ENCODE data around the gene ARHGEF28. TPM values are rescaled to one million over a fixed set of nuclear protein-coding genes. Genes with fewer than 3 reads are reported as not detected.

Gene ARHGEF28
- total and polyA plus RNA-seq, 2 of the 4 experiments (the other 2 are of a cell fraction) = 3.6 to 16.0 TPM

DNA sequence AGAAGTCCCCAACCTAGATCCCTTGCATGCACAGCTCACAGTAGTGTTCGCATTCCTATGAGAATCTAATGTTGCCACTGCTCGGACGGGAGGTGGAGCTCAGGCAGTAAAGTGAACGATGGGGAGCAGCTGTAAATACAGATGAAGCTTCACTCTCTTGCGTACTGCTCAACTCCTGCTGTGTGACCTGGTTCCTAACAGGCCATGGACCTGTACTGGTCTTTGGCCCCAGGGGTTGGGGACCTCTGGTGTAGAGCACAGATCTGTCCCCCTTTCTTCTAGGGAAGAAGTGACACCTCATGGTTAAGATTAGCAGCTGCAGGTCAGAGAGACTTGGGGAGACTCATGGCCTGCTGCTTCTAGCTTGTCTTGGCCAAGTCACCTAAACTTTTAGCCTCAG lies 7.1 kb downstream of the ARHGEF28 start:
- no peak for ATAC-seq (ENCODE audit: low read depth)

More for the DNA sequence above, 7.1 kb downstream of the ARHGEF28 start:
- Histone ChIP-seq H2BK120ac (ENCODE audit: low read depth, low read length) (peak overlapping the region; percentile 30), H3K9me3 (ENCODE audit: control insufficient read depth, insufficient read depth, low read length) (no peaks in the 10 kb centered on the region), H4K20me1 (ENCODE audit: insufficient read depth, low read length) (no peaks in the 10 kb centered on the region), H3K14ac (replicated peaks; ENCODE audit: low read depth, low read length) (peak overlapping the region; percentile 61; the same call in 1 of the 2 replicates), H3K27me3 (ENCODE audit: control insufficient read depth, insufficient read depth, low read length) (no peaks in the 10 kb centered on the region), H3K4me2 (ENCODE audit: low read depth, low read length) (no peak overlapping the region), H3K9ac (ENCODE audit: low read depth, low read length) (no peak overlapping the region), H2BK5ac (ENCODE audit: low read depth, low read length, poor library complexity, severe bottlenecking) (no peak overlapping the region), H2BK20ac (ENCODE audit: low read depth, low read length) (0 out of 2 replicates have a peak overlapping the region, but pooled peaks have one; percentile 6), H3K36me3 (ENCODE audit: control insufficient read depth, insufficient read depth, low read length) (no peaks in the 10 kb centered on the region), H3K9me1 (ENCODE audit: insufficient read depth, low read length) (peaks cover 12% of the 10 kb centered on the region), H3K4me3 (ENCODE audit: insufficient read depth, low read depth, low read length) (no peak overlapping the region), H3K27ac (ENCODE audit: insufficient read depth, low read length) (no peak overlapping the region), H4K91ac (ENCODE audit: insufficient read depth, low read depth, low read length) (no peak overlapping the region), H3K4ac (ENCODE audit: low read depth, low read length) (peak overlapping the region; percentile 25; the same call in 1 of the 2 replicates), H2AFZ (replicated peaks; ENCODE audit: low read length, poor library complexity) (no peak overlapping the region), H3K56ac (ENCODE audit: extremely low read depth, insufficient read depth, low read length) (no peak overlapping the region), H3K23ac (ENCODE audit: low read depth, low read length) (peak overlapping the region; percentile 42; the same call in 1 of the 2 replicates), H2BK15ac (ENCODE audit: low read depth, low read length) (peak overlapping the region; percentile 55; the same call in 1 of the 3 replicates), H4K5ac (ENCODE audit: low read depth, low read length) (no peak overlapping the region), H3K18ac (ENCODE audit: low read depth, low read length) (no peak overlapping the region), H2AK9ac (replicated peaks; ENCODE audit: low read depth, low read length, poor library complexity) (no peak overlapping the region), H3K4me1 (ENCODE audit: control insufficient read depth, insufficient read depth, low read length) (no peaks in the 10 kb centered on the region), H2AK5ac (ENCODE audit: low read depth, low read length) (peak overlapping the region; percentile 69), H3K79me1 (ENCODE audit: low read depth in 1 of 2, low read length in 2 of 2) (peaks cover 30 to 63% of the 10 kb centered on the region in 2 experiments), H4K8ac (ENCODE audit: low read depth in 2 of 2, low read length in 2 of 2) (peak overlapping the region in 1 of 2 experiments; percentile 46; a peak in 1 of 4 replicates)
- in situ Hi-C loops (cut with MboI; ENCODE audit: low sequenced_read_pairs) (no loop called here), intact Hi-C loops (cut with micrococcal nuclease) (no loop called here), dilution Hi-C loops (cut with HindIII; ENCODE audit: low sequenced_read_pairs, unreplicated experiment) (no loop called here)
- no peak for TF ChIP-seq RFX5 (IDR thresholded peaks at IDR 0.05; ENCODE audit: low read depth, low read length)
- no peak for TF ChIP-seq BHLHE40 (IDR thresholded peaks at IDR 0.05; ENCODE audit: low read depth, low read length)
- TF ChIP-seq MAZ (IDR thresholded peaks at IDR 0.05; ENCODE audit: borderline replicate concordance, low read depth, low read length) = no peak
- no peak for TF ChIP-seq SMC3 (IDR thresholded peaks at IDR 0.05; ENCODE audit: low read depth, low read length)
- TF ChIP-seq, protein P1, sequence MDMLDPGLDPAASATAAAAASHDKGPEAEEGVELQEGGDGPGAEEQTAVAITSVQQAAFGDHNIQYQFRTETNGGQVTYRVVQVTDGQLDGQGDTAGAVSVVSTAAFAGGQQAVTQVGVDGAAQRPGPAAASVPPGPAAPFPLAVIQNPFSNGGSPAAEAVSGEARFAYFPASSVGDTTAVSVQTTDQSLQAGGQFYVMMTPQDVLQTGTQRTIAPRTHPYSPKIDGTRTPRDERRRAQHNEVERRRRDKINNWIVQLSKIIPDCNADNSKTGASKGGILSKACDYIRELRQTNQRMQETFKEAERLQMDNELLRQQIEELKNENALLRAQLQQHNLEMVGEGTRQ (IDR thresholded peaks at IDR 0.05; ENCODE audit: low read depth, low read length) = no peak
- no peak for TF ChIP-seq FOS (IDR thresholded peaks at IDR 0.05; ENCODE audit: low read depth, low read length)
- no peak for TF ChIP-seq RCOR1 (IDR thresholded peaks at IDR 0.05; ENCODE audit: insufficient replicate concordance, low read length)
- POLR2A ChIA-PET (ENCODE audit: unreplicated experiment) = interaction anchor here (0.6 kb wide), 1 partner anchor 10 kb away, joined by 4 read pairs; no protein-coding TSS in a partner anchor
- DNase-seq = no peak
- BruUV-seq (replicated peaks) = no TSS peak
- CTCF ChIA-PET = interaction anchor here (1.2 kb wide), 1 partner anchor 89 kb away, joined by 3 read pairs; no protein-coding TSS in a partner anchor
- WGBS, 2 experiments (ENCODE audit: extremely low coverage in 2 of 2, insufficient read length in 1 of 2) = 94% methylated on average over 3 of the region's 5 CpGs; no CpG with 5 or more reads in 1 of the 2 experiments
